ENCODE results near the gene BRD1.

- TF ChIP-seq CTCF (IDR thresholded peaks at IDR 0.05): no peak
- peak in 1 of 3 donors; percentile 8 for TF ChIP-seq POLR2AphosphoS5 (IDR thresholded peaks at IDR 0.05)
- no peak for TF ChIP-seq EP300 (IDR thresholded peaks at IDR 0.05)
Measured at GRCh38 chr22:49855251-49855911, 27.7 kb upstream of the BRD1 start.
